HCT116 (cell line): ENCODE data around the gene OSBPL10. TPM values are rescaled to one million over a fixed set of nuclear protein-coding genes. Genes with fewer than 3 reads are reported as not detected.

ENCODE experiments used
- ATAC-seq: fragments of 200-7000 bp; cut with Tn5 transposase; 2 replicates; pipeline ENCODE4 v1.9.1; 2020; ENCODE audit warnings: mild to moderate bottlenecking, moderate library complexity
- BruUV-seq: library from RNA; stranded (reverse); fragments of 400-500 nt; replicated peaks from 2 replicates; lab custom pipeline; 2021; lab: Mats Ljungman, UMichigan
- CTCF ChIA-PET: fragments of 300-600 bp; sonication (Branson Sonifier 250); formaldehyde crosslinking; loops from one replicate; lab custom pipeline; 2021; ENCODE audit warnings: antibody characterized with exemption; lab: Charles Lee
- POLR2A ChIA-PET: fragments of 300-600, 350-600 bp; sonication (Branson Sonifier 250); formaldehyde crosslinking; loops from one replicate; lab custom pipeline; 2021; ENCODE audit warnings: antibody characterized with exemption; lab: Charles Lee
- RAD21 ChIA-PET, 2 experiments: fragments of 300-600 bp; sonication (Branson Sonifier 250); formaldehyde crosslinking; loops; one replicate each; lab custom pipeline; 2023; ENCODE audit warnings: low total read pairs in 2 of 2; ENCODE audit not compliant: uncharacterized antibody in 2 of 2, unreplicated experiment in 2 of 2, low non-redundant PET in 1 of 2; lab: Charles Lee
- DNase-seq: peaks from one replicate; pipeline ENCODE4 v3.0.0-alpha.2; 2010; ENCODE audit warnings: low read depth, low spot score
- H2AFZ ChIP-seq: fragments of 200-600 bp; shearing (Covaris generic), sonication (generic); 2 replicates; pipeline ENCODE4 v1.6.1; 2017; ENCODE audit warnings: low read depth, mixed run types, mixed read lengths, antibody characterized with exemption, low read length; ENCODE audit not compliant: poor library complexity, severe bottlenecking
- H3K27ac ChIP-seq: 2 replicates; pipeline ENCODE4 v1.5.1; 2012; ENCODE audit warnings: low read depth, low read length
- H3K27me3 ChIP-seq: fragments of 200-600 bp; sonication (generic); 2 replicates; pipeline ENCODE4 v1.6.1; 2016; ENCODE audit warnings: mixed run types, low read length, mixed read lengths; ENCODE audit not compliant: insufficient read depth
- H3K36me3 ChIP-seq, 2 experiments: fragments of 200-500 bp in 1 of 2; fragments of 200-600 bp in 1 of 2; sonication (Bioruptor generic) in 1 of 2; sonication (generic) in 1 of 2; 2 replicates each; pipeline versions ENCODE4 v1.5.1 to v1.6.1; 2014 to 2016; ENCODE audit warnings: low read length in 2 of 2, inconsistent platforms in 1 of 2, mixed read lengths in 1 of 2, mixed run types in 1 of 2; ENCODE audit not compliant: insufficient read depth in 2 of 2, control insufficient read depth in 1 of 2
- H3K4me1 ChIP-seq, 2 experiments: fragments of 200-600 bp in 1 of 2; sonication (generic) in 1 of 2; 2 replicates each; pipeline versions ENCODE4 v1.5.1 to v1.6.1; 2012 to 2017; ENCODE audit warnings: low read length in 2 of 2, inconsistent platforms in 1 of 2, mild to moderate bottlenecking in 1 of 2, mixed read lengths in 1 of 2, mixed run types in 1 of 2, moderate library complexity in 1 of 2; ENCODE audit not compliant: insufficient read depth in 2 of 2, control insufficient read depth in 1 of 2
- H3K4me2 ChIP-seq: fragments of 200-600 bp; sonication (generic); 2 replicates; pipeline ENCODE4 v1.6.1; 2017; ENCODE audit warnings: mixed run types, low read length, mixed read lengths
- H3K4me3 ChIP-seq, 2 experiments: fragments of 200-600 bp in 1 of 2; sonication (generic) in 1 of 2; replicated peaks in 1 of 2; 2 replicates each; pipeline ENCODE4 v1.5.1; 2011 to 2016; ENCODE audit warnings: low read length in 2 of 2, control low read depth in 1 of 2, low read depth in 1 of 2, mild to moderate bottlenecking in 1 of 2, mixed read lengths in 1 of 2, mixed run types in 1 of 2
- H3K79me2 ChIP-seq: fragments of 200-600 bp; sonication (generic); 2 replicates; pipeline ENCODE4 v1.6.1; 2017; ENCODE audit warnings: mild to moderate bottlenecking, mixed run types, low read length, moderate library complexity, mixed read lengths; ENCODE audit not compliant: insufficient read depth
- H3K9ac ChIP-seq: fragments of 200-600 bp; sonication (generic); 2 replicates; pipeline ENCODE4 v1.6.1; 2016; ENCODE audit warnings: low read length, mixed read lengths
- H3K9me2 ChIP-seq: fragments of 200-600 bp; sonication (generic), shearing (Covaris generic); 2 replicates; pipeline ENCODE4 v1.6.1; 2017; ENCODE audit warnings: mixed run types, mild to moderate bottlenecking, moderate library complexity; ENCODE audit not compliant: insufficient read depth
- H3K9me3 ChIP-seq, 2 experiments: fragments of 200-500 bp in 1 of 2; fragments of 200-600 bp in 1 of 2; sonication (Bioruptor generic) in 1 of 2; sonication (generic) in 1 of 2; 2 replicates each; pipeline ENCODE4 v1.6.1; 2014 to 2017; ENCODE audit warnings: low read length in 2 of 2, mixed read lengths in 2 of 2, inconsistent platforms in 1 of 2, low read depth in 1 of 2, mild to moderate bottlenecking in 1 of 2, mixed run types in 1 of 2, moderate library complexity in 1 of 2; ENCODE audit not compliant: control insufficient read depth in 1 of 2, insufficient read depth in 1 of 2
- H4K20me1 ChIP-seq: fragments of 200-600 bp; sonication (generic), shearing (Covaris generic); 2 replicates; pipeline ENCODE4 v1.6.1; 2017; ENCODE audit warnings: mixed run types, mild to moderate bottlenecking, moderate library complexity; ENCODE audit not compliant: insufficient read depth
- ATF3 ChIP-seq: IDR thresholded peaks from 2 replicates; pipeline ENCODE4 v1.6.1; 2012
- CEBPB ChIP-seq: IDR thresholded peaks from 2 replicates; pipeline ENCODE4 v1.6.1; 2012; ENCODE audit warnings: low read depth
- EZH2 ChIP-seq: fragments of 200-600 bp; sonication (generic); IDR thresholded peaks from 2 replicates; pipeline ENCODE4 v1.6.1; 2017; ENCODE audit warnings: antibody characterized with exemption, mixed run types
- FOSL1 ChIP-seq: IDR thresholded peaks from 2 replicates; pipeline ENCODE4 v1.6.1; 2012; ENCODE audit warnings: low read depth
- MAX ChIP-seq: IDR thresholded peaks from 2 replicates; pipeline ENCODE4 v1.6.1; 2012
- SP1 ChIP-seq: IDR thresholded peaks from 2 replicates; pipeline ENCODE4 v1.6.1; 2012; ENCODE audit warnings: low read depth
- SRF ChIP-seq: IDR thresholded peaks from 2 replicates; pipeline ENCODE4 v1.6.1; 2012; ENCODE audit warnings: low read depth
- TCF7L2 ChIP-seq: IDR thresholded peaks from 2 replicates; pipeline ENCODE4 v1.7.0; 2011; ENCODE audit warnings: borderline replicate concordance, inconsistent platforms; ENCODE audit not compliant: insufficient read depth, insufficient read length; ENCODE audit errors: extremely low read depth
- YY1 ChIP-seq: IDR thresholded peaks from 2 replicates; pipeline ENCODE4 v1.6.1; 2011; ENCODE audit warnings: low read length, low read depth, moderate library complexity, mild to moderate bottlenecking; ENCODE audit not compliant: insufficient replicate concordance; ENCODE audit errors: extremely low read depth
- ZBTB33 ChIP-seq: IDR thresholded peaks from 2 replicates; pipeline ENCODE4 v1.6.1; 2011; ENCODE audit warnings: mild to moderate bottlenecking, low read length, moderate library complexity; ENCODE audit not compliant: insufficient replicate concordance; ENCODE audit errors: extremely low read depth
- ZFX ChIP-seq: fragments of 450-650 bp; IDR thresholded peaks from 2 replicates; pipeline ENCODE4 v1.6.1; 2017
- ZNF274 ChIP-seq: fragments of 200-500 bp; sonication (Bioruptor generic); IDR thresholded peaks from 2 replicates; pipeline ENCODE4 v1.6.1; 2014; ENCODE audit warnings: mild to moderate bottlenecking, low read depth, low read length, inconsistent platforms
- intact Hi-C: fragments of 100-400 bp; cut with micrococcal nuclease; formaldehyde crosslinking; loops from 2 replicates; pipeline ENCODE4 v1.10.0; 2022
- total RNA-seq: library from RNA; stranded (reverse); gene quantifications from one replicate; pipeline ENCODE4 v1.2.1, GENCODE V29; 2021; ENCODE audit not compliant: unreplicated experiment

The OSBPL10 gene
- total RNA-seq, 1 experiment from 2014 or later, result 25.8 TPM

- no peaks in the 10 kb centered on the region for H3K79me2 ChIP-seq
- H3K27me3 ChIP-seq, result no peaks in the 10 kb centered on the region
- no peaks in the 10 kb centered on the region for H3K9me2 ChIP-seq
- no peaks in the 10 kb centered on the region for H3K9me3 ChIP-seq
- H3K36me3 ChIP-seq, result no peaks in the 10 kb centered on the region
- intact Hi-C loops, result no loop called here
- ChIA-PET POLR2A (no interaction called here), RAD21 (no interaction called here)
- H3K4me3 ChIP-seq, result no peak overlapping the region
- no peak overlapping the region for H3K9ac ChIP-seq
- H3K4me1 ChIP-seq, result peaks cover 4 to 16% of the 10 kb centered on the region in 2 experiments; a peak in 2 of 4 replicates
- no peaks in the 10 kb centered on the region for H4K20me1 ChIP-seq
- no TSS peak for BruUV-seq
- no peak for ATAC-seq
- no peak overlapping the region for H3K27ac ChIP-seq
- no peak for TF ChIP-seq ZFX
- TF ChIP-seq SRF, result no peak
- no peak for TF ChIP-seq YY1
- TF ChIP-seq, all 23 proteins: peak for 0
- H3K4me2 ChIP-seq, result no peak overlapping the region
- CTCF ChIA-PET, result no interaction called here
- DNase-seq, result no peak
- no peak overlapping the region for H2AFZ ChIP-seq
Observed at GRCh38 chr3:31917303-31918005, 63.6 kb downstream of the OSBPL10 start.

DNA sequence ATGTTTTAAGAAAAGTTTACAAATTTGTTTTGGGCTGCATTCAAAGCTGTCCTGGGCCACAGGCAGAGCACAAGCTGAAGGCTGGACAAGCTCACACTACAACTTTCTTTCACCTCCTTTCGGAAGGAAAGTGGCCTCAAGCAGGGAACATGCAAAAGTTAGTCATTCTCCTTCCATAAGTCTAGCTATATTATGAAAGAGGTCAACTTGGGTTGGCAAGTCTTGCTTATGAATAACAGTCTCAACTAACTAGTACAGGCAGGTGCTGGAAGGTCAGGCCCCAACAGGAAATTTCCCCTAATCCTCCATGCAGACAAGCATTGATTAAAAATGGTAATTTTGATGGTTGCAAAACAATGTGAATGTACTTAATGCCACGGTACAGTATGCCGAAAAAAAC lies 69.4 kb downstream of the OSBPL10 start:
- no peak overlapping the region for H3K27ac ChIP-seq
- DNase-seq, result no peak

More for the DNA sequence above, 69.4 kb downstream of the OSBPL10 start:
- Histone ChIP-seq H3K9me3 (no peaks in the 10 kb centered on the region), H4K20me1 (no peaks in the 10 kb centered on the region), H3K36me3 (no peaks in the 10 kb centered on the region), H3K4me1 (peaks cover 0 to 4% of the 10 kb centered on the region in 2 experiments; a peak in 1 of 4 replicates), H3K27me3 (no peaks in the 10 kb centered on the region), H2AFZ (no peak overlapping the region), H3K4me2 (no peak overlapping the region), H3K79me2 (no peaks in the 10 kb centered on the region), H3K4me3 (no peak overlapping the region), H3K9ac (no peak overlapping the region), H3K9me2 (no peaks in the 10 kb centered on the region)
- no peak for ATAC-seq
- BruUV-seq, result no TSS peak
- ChIA-PET POLR2A (no interaction called here), RAD21 (no interaction called here), CTCF (no interaction called here)
- TF ChIP-seq FOSL1 (no peak), ZBTB33 (no peak), YY1 (no peak), MAX (no peak), SP1 (no peak), ZNF274 (no peak), ATF3 (no peak), CEBPB (no peak), TCF7L2 (no peak), EZH2 (no peak)
- intact Hi-C loops, result no loop called here
